ENCODE results near the gene KIF21B.

DNA sequence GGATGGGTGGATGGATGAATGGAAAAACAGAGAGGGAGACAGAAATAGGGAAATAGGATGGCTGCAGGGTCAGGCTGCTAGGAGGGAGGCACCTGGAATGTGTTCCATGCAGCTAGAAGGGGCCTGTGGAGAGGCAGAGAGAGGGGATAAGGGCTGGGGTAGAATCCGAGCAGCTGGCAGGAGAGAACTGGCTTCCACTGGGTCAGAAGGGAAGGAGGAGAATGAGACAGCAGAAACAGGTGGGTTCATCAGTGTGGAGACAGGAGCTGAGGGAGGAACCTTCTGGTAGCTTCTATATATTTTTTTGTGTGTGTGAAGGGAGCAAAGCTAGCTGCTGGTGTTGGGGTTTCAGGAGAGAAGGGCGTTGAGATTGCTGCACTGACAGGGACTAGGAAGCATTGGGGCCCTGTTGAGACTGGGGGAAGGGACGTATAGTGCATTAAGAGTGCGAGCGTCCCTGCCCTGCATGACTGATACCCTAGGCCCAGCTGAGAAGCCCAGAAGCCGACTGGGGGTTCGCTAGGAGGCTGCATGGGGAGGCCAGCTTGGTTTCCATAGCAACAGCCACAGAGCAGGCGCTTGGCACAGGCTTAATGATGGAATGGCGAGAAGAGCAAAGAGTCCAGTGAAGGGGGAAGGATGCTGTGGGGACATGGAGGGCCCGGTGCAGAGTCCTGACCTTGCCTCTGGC is 14.8 kb upstream of the KIF21B start:
- no peak for TF ChIP-seq POLR2A (IDR thresholded peaks at IDR 0.05; ENCODE audit: low read depth, low read length)
- TF ChIP-seq POLR2AphosphoS5 (IDR thresholded peaks at IDR 0.05; ENCODE audit: low read depth, low read length): no peak
